ENCODE measurements around the gene CORIN. TPM values are rescaled to one million over a fixed set of nuclear protein-coding genes. Genes with fewer than 3 reads are reported as not detected.

The CORIN gene
- total and polyA plus RNA-seq, 7 experiments from 2014 or later = 0.07 to 0.19 (median 0.08) TPM; not detected in 4

DNA sequence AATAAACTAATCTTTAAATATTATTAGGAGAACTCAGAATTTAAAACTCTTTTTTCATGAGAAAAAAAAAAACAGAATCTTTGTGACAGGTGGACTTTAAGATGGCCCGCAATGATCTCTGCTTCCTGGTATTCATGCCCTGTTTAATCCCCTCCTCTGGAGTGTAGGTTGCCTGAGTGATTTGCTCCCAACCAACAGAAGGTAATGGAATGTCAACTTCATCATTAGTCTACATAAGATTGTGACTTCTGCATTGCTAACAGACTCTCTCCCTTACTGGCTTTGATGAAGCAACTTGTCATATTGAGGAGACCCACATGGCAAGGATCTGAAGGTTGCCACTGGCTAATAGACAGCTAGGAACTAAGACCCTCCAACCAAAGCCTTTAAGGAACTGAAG is 88.8 kb downstream of the CORIN start:
- DNase-seq (no peak), ATAC-seq (no peak)
- peaks cover 0 to 34% (median 11%) of the 10 kb centered on the region in 5 donors for H3K27me3 Mint-ChIP-seq
- Histone ChIP-seq H3K4me1 (ENCODE audit: control insufficient read depth in 2 of 2, insufficient read depth in 2 of 2, low read length in 2 of 2) (no peaks in the 10 kb centered on the region), H3K27ac (ENCODE audit: low read depth, low read length) (no peak overlapping the region), H3K36me3 (ENCODE audit: control insufficient read depth in 2 of 3, insufficient read depth in 3 of 3, low read length in 3 of 3) (no peaks in the 10 kb centered on the region), H3K27me3 (ENCODE audit: control insufficient read depth in 2 of 2, insufficient read depth in 2 of 2, low read length in 2 of 2) (no peaks in the 10 kb centered on the region), H3K9me3 (ENCODE audit: control insufficient read depth in 2 of 3, low read length in 3 of 3) (no peaks in the 10 kb centered on the region), H3K4me3 (ENCODE audit: low read length) (no peak overlapping the region)
- POLR2A ChIA-PET = no interaction called here
- H3K27ac Mint-ChIP-seq = no peak overlapping the region
- H3K4me1 Mint-ChIP-seq = no peaks in the 10 kb centered on the region
- CTCF ChIA-PET = interaction anchor here (0.5 kb wide), 1 partner anchor 85 kb away, joined by 4 read pairs; no protein-coding TSS in a partner anchor
- H3K36me3 Mint-ChIP-seq = peaks cover 0 to 7% (median 0%) of the 10 kb centered on the region in 5 donors
- H3K9me3 Mint-ChIP-seq = peaks cover 0 to 23% (median 12%) of the 10 kb centered on the region in 11 donors
- H3K4me3 Mint-ChIP-seq = no peak overlapping the region
- intact Hi-C loops (cut with micrococcal nuclease) = no loop called here

DNA sequence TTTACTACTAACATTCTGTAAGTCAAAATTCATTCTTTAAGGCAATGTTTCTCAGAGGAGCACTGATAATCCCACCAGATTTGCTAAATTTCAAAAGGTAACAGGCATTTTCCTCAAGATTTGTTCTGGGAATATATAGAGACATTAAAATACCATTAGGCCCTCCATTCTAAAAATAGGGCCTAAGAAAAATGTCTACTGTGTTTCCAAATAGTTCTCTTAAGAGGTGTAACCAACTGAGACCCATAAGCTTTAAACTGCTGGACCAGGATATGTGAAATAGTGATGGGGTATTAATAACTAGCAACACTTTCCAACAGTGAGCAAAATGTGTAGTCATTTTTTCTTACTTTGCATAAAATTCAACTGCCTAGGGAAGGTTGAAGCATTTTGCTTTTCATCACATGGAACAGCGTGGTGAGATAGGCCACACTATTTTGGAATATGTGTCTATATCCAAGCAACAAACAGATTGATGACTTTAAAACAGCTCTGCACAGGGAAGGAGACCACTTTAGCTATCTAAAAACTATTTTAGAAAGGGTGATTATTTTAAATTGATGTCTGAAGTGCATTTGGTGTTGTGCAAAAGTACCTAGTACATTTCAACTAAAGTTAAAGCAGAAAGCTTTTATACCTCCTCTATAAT is 89.9 kb downstream of the CORIN start:
- H3K27ac Mint-ChIP-seq = no peak overlapping the region
- Histone ChIP-seq H3K9me3 (ENCODE audit: control insufficient read depth in 2 of 3, low read length in 3 of 3) (no peaks in the 10 kb centered on the region), H3K36me3 (ENCODE audit: control insufficient read depth in 2 of 3, insufficient read depth in 3 of 3, low read length in 3 of 3) (no peaks in the 10 kb centered on the region), H3K4me1 (ENCODE audit: control insufficient read depth in 2 of 2, insufficient read depth in 2 of 2, low read length in 2 of 2) (no peaks in the 10 kb centered on the region), H3K27ac (ENCODE audit: low read depth, low read length) (no peak overlapping the region), H3K27me3 (ENCODE audit: control insufficient read depth in 2 of 2, insufficient read depth in 2 of 2, low read length in 2 of 2) (no peaks in the 10 kb centered on the region), H3K4me3 (ENCODE audit: low read length) (no peak overlapping the region)
- H3K9me3 Mint-ChIP-seq = peaks cover 0 to 13% (median 7%) of the 10 kb centered on the region in 11 donors
- no peak for ATAC-seq
- H3K27me3 Mint-ChIP-seq = peaks cover 0 to 31% (median 10%) of the 10 kb centered on the region in 5 donors
- no peak for DNase-seq
- H3K36me3 Mint-ChIP-seq = peaks cover 0 to 6% (median 0%) of the 10 kb centered on the region in 5 donors
- CTCF ChIA-PET = no interaction called here
- intact Hi-C loops (cut with micrococcal nuclease) = no loop called here
- H3K4me1 Mint-ChIP-seq = no peaks in the 10 kb centered on the region
- H3K4me3 Mint-ChIP-seq = no peak overlapping the region
- POLR2A ChIA-PET = interaction anchor here (0.7 kb wide), 1 partner anchor 285 kb away, joined by 3 read pairs; no protein-coding TSS in a partner anchor

DNA sequence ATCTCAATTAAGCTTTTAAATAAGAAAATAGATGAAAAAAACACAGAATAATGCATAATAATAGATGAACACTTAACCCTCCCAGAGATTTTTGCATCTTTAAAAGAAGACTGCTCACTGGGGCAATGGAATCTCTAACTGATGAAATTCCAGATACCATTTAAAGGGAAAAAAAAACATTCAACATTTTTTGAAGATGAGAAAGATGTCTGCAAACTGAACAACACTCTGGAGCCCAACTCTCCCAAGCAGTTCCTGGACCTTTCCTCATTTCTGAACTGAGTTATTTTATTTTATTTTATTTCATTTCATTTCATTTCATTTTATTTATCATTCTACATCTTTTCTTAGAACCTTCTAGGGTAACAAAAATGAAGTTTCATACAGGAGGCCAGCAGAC is 90.7 kb downstream of the CORIN start:
- Histone ChIP-seq H3K27ac (ENCODE audit: low read depth, low read length) (no peak overlapping the region), H3K27me3 (ENCODE audit: control insufficient read depth in 2 of 2, insufficient read depth in 2 of 2, low read length in 2 of 2) (no peaks in the 10 kb centered on the region), H3K4me3 (ENCODE audit: low read length) (no peak overlapping the region), H3K9me3 (ENCODE audit: control insufficient read depth in 2 of 3, low read length in 3 of 3) (no peaks in the 10 kb centered on the region), H3K36me3 (ENCODE audit: control insufficient read depth in 2 of 3, insufficient read depth in 3 of 3, low read length in 3 of 3) (no peaks in the 10 kb centered on the region), H3K4me1 (ENCODE audit: control insufficient read depth in 2 of 2, insufficient read depth in 2 of 2, low read length in 2 of 2) (no peaks in the 10 kb centered on the region)
- ChIA-PET POLR2A (no interaction called here), CTCF (no interaction called here)
- intact Hi-C loops (cut with micrococcal nuclease) = no loop called here
- ATAC-seq = no peak
- peaks cover 0 to 27% (median 10%) of the 10 kb centered on the region in 5 donors for H3K27me3 Mint-ChIP-seq
- peaks cover 0 to 10% (median 2%) of the 10 kb centered on the region in 11 donors for H3K9me3 Mint-ChIP-seq
- H3K4me1 Mint-ChIP-seq = no peaks in the 10 kb centered on the region
- no peaks in the 10 kb centered on the region for H3K36me3 Mint-ChIP-seq
- no peak overlapping the region for H3K4me3 Mint-ChIP-seq
- H3K27ac Mint-ChIP-seq = no peak overlapping the region
- DNase-seq = no peak

DNA sequence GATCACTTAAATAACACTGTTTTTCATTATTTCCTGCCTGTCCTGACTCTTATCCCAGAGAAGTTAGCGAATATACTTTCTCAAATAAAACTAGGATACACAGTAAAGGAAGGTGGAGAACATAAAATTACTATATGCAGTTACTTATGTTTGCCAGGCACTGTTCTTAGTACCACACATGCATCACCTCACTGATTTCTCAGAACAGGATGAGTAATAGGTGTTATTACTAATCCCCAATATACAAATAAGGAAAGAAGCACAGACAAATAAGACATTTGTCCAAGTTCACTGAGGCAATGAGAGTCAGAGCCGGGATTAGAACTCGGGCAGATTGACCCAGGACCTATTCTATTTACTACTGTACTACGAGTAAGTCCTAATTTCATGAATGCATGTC is 91.7 kb downstream of the CORIN start:
- no peaks in the 10 kb centered on the region for H3K36me3 Mint-ChIP-seq
- H3K9me3 Mint-ChIP-seq = peaks cover 0 to 6% (median 0%) of the 10 kb centered on the region in 11 donors
- H3K4me3 ChIP-seq (ENCODE audit: low read length) = no peak overlapping the region
- no peak overlapping the region for H3K4me3 Mint-ChIP-seq
- no peak overlapping the region for H3K27ac ChIP-seq (ENCODE audit: low read depth, low read length)
- intact Hi-C loops (cut with micrococcal nuclease) = no loop called here
- peaks cover 0 to 16% (median 5%) of the 10 kb centered on the region in 5 donors for H3K27me3 Mint-ChIP-seq
- H3K4me1 Mint-ChIP-seq = no peaks in the 10 kb centered on the region
- DNase-seq (no peak), ATAC-seq (no peak)
- H3K9me3 ChIP-seq (ENCODE audit: control insufficient read depth in 2 of 3, low read length in 3 of 3) = no peaks in the 10 kb centered on the region
- POLR2A ChIA-PET = no interaction called here
- CTCF ChIA-PET = no interaction called here
- H3K36me3 ChIP-seq (ENCODE audit: control insufficient read depth in 2 of 3, insufficient read depth in 3 of 3, low read length in 3 of 3) = no peaks in the 10 kb centered on the region
- H3K4me1 ChIP-seq (ENCODE audit: control insufficient read depth in 2 of 2, insufficient read depth in 2 of 2, low read length in 2 of 2) = no peaks in the 10 kb centered on the region
- H3K27ac Mint-ChIP-seq = no peak overlapping the region
- no peaks in the 10 kb centered on the region for H3K27me3 ChIP-seq (ENCODE audit: control insufficient read depth in 2 of 2, insufficient read depth in 2 of 2, low read length in 2 of 2)

DNA sequence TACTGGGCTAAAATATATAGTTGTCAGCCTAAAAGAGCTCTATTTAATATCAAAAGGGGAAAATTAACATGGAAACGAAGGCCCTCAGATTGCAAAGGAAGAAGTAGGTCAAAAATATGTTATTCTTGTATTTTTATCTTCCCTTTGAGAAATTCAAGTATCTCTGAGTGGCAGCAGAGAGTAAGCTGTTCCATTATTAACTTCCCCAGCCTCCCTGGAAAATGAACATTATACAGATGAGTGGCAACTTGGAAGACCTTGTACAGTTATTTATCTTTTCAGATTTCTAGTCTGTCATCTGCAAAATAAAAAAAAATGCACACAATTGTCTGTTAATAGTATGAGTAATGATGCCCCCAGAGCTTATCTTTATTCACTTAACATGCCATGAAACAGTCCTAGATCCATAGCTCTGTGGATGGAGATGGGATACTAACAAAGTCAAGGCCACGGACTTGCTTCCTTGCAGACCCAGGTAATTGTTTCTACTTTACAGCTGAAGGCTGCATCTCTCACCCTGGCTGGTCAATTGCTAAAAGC is 93.0 kb downstream of the CORIN start:
- intact Hi-C loops (cut with micrococcal nuclease) = no loop called here

DNA sequence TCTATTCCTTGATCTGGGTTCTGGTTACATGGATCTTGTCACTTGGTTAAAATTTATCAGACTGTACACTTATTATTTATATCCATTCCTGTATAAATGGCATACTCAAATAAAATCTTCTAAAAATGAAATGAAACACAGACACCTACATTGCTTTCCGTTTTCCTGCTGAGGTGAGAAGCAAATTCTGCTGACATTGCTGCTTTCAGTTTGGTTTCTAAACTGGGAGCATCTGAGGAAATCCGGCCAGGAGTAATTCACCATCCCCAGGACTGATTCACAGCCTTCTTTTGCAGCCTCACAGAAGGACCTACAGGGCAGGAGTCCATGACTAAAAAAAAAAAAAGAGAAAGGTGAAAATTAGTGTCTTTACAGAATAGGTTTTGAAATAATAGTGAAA is 93.6 kb downstream of the CORIN start:
- Mint-ChIP-seq H3K4me1 (no peaks in the 10 kb centered on the region), H3K27me3 (peaks cover 0 to 12% (median 10%) of the 10 kb centered on the region in 5 donors), H3K9me3 (peaks cover 0 to 17% (median 8%) of the 10 kb centered on the region in 11 donors), H3K4me3 (no peak overlapping the region), H3K36me3 (no peaks in the 10 kb centered on the region), H3K27ac (no peak overlapping the region)
- no peaks in the 10 kb centered on the region for H3K36me3 ChIP-seq (ENCODE audit: control insufficient read depth in 2 of 3, insufficient read depth in 3 of 3, low read length in 3 of 3)
- CTCF ChIA-PET = no interaction called here
- POLR2A ChIA-PET = no interaction called here
- H3K27ac ChIP-seq (ENCODE audit: low read depth, low read length) = no peak overlapping the region
- H3K27me3 ChIP-seq (ENCODE audit: control insufficient read depth in 2 of 2, insufficient read depth in 2 of 2, low read length in 2 of 2) = no peaks in the 10 kb centered on the region
- intact Hi-C loops (cut with micrococcal nuclease) = no loop called here
- no peaks in the 10 kb centered on the region for H3K9me3 ChIP-seq (ENCODE audit: control insufficient read depth in 2 of 3, low read length in 3 of 3)
- H3K4me1 ChIP-seq (ENCODE audit: control insufficient read depth in 2 of 2, insufficient read depth in 2 of 2, low read length in 2 of 2) = no peaks in the 10 kb centered on the region
- ATAC-seq (no peak), DNase-seq (no peak)
- no peak overlapping the region for H3K4me3 ChIP-seq (ENCODE audit: low read length)

More for the DNA sequence above, 93.0 kb downstream of the CORIN start:
- ChIA-PET CTCF (no interaction called here), POLR2A (interaction anchor here (0.6 kb wide), 1 partner anchor 728 kb away, joined by 4 read pairs; no protein-coding TSS in a partner anchor)
- no peak overlapping the region for H3K27ac ChIP-seq (ENCODE audit: low read depth, low read length)
- Mint-ChIP-seq H3K27ac (no peak overlapping the region), H3K4me3 (no peak overlapping the region), H3K4me1 (no peaks in the 10 kb centered on the region), H3K9me3 (peaks cover 0 to 11% (median 5%) of the 10 kb centered on the region in 11 donors), H3K27me3 (peaks cover 0 to 11% (median 6%) of the 10 kb centered on the region in 5 donors), H3K36me3 (no peaks in the 10 kb centered on the region)
- no peak overlapping the region for H3K4me3 ChIP-seq (ENCODE audit: low read length)
- ATAC-seq (no peak), DNase-seq (no peak)
- no peaks in the 10 kb centered on the region for H3K36me3 ChIP-seq (ENCODE audit: control insufficient read depth in 2 of 3, insufficient read depth in 3 of 3, low read length in 3 of 3)
- H3K27me3 ChIP-seq (ENCODE audit: control insufficient read depth in 2 of 2, insufficient read depth in 2 of 2, low read length in 2 of 2) = no peaks in the 10 kb centered on the region
- no peaks in the 10 kb centered on the region for H3K4me1 ChIP-seq (ENCODE audit: control insufficient read depth in 2 of 2, insufficient read depth in 2 of 2, low read length in 2 of 2)
- no peaks in the 10 kb centered on the region for H3K9me3 ChIP-seq (ENCODE audit: control insufficient read depth in 2 of 3, low read length in 3 of 3)

DNA sequence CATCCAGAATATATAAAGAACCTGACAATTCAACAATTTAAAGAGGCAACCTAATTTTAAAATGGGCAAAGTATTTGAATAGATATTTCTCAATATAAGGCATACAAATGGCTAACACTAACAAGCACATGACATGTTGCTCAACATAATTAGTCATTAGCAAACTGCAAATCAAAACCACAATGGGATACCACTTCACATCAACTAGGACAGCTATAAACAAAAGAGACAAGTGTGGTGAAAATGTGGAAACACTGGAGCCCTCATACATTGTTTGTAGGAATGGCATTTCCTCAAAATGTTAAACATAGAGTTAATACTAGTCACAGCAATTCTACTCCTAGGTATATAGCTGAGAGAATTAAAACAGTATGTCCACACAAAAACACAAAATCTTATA is 96.7 kb downstream of the CORIN start:
- ChIA-PET POLR2A (no interaction called here), CTCF (interaction anchor here (1.1 kb wide), 1 partner anchor 31 kb away, joined by 3 read pairs; no protein-coding TSS in a partner anchor)
- intact Hi-C loops (cut with micrococcal nuclease) = no loop called here
- ATAC-seq = no peak
- H3K27me3 Mint-ChIP-seq = peaks cover 4 to 17% (median 14%) of the 10 kb centered on the region in 5 donors
- H3K36me3 Mint-ChIP-seq = no peaks in the 10 kb centered on the region
- peaks cover 0 to 31% (median 14%) of the 10 kb centered on the region in 11 donors for H3K9me3 Mint-ChIP-seq
- no peaks in the 10 kb centered on the region for H3K4me1 Mint-ChIP-seq
- no peak overlapping the region for H3K27ac Mint-ChIP-seq
- Histone ChIP-seq H3K27me3 (ENCODE audit: control insufficient read depth in 2 of 2, insufficient read depth in 2 of 2, low read length in 2 of 2) (peaks cover 0 to 4% of the 10 kb centered on the region in 2 donors), H3K9me3 (ENCODE audit: control insufficient read depth in 2 of 3, low read length in 3 of 3) (no peaks in the 10 kb centered on the region), H3K36me3 (ENCODE audit: control insufficient read depth in 2 of 3, insufficient read depth in 3 of 3, low read length in 3 of 3) (no peaks in the 10 kb centered on the region), H3K4me1 (ENCODE audit: control insufficient read depth in 2 of 2, insufficient read depth in 2 of 2, low read length in 2 of 2) (no peaks in the 10 kb centered on the region), H3K4me3 (ENCODE audit: low read length) (no peak overlapping the region), H3K27ac (ENCODE audit: low read depth, low read length) (no peak overlapping the region)
- DNase-seq = no peak
- H3K4me3 Mint-ChIP-seq = no peak overlapping the region

Data from naive thymus-derived CD4-positive, alpha-beta T cell (primary cell).